GM18517 (cell line): ENCODE data around the gene BBX.

ENCODE experiments used
- ATAC-seq: cut with Tn5 transposase; IDR thresholded peaks from one replicate; pipeline ENCODE4 v1.9.1; 2021; ENCODE audit warnings: mild to moderate bottlenecking, moderate library complexity; ENCODE audit not compliant: unreplicated experiment

The BBX gene

DNA sequence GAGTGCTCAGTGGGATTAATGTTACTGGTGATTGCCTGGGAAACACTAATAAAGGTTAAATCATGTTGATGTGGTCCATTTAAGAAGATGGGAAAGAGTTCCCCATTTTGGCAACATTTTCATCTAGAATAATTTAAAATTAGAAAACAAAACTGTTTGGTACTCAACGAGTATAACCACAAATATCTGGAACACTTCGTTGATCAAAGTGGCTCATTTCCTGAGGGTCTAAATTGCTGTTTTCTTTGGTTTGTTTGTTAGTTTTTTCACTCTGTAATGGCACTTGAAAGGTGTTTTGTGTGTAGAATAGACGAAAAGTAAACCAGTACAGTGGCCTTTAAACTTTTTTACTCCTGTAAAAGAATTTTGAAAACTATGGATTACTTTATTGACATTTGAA, 73.9 kb downstream of the BBX start:
- ATAC-seq, result no peak

DNA sequence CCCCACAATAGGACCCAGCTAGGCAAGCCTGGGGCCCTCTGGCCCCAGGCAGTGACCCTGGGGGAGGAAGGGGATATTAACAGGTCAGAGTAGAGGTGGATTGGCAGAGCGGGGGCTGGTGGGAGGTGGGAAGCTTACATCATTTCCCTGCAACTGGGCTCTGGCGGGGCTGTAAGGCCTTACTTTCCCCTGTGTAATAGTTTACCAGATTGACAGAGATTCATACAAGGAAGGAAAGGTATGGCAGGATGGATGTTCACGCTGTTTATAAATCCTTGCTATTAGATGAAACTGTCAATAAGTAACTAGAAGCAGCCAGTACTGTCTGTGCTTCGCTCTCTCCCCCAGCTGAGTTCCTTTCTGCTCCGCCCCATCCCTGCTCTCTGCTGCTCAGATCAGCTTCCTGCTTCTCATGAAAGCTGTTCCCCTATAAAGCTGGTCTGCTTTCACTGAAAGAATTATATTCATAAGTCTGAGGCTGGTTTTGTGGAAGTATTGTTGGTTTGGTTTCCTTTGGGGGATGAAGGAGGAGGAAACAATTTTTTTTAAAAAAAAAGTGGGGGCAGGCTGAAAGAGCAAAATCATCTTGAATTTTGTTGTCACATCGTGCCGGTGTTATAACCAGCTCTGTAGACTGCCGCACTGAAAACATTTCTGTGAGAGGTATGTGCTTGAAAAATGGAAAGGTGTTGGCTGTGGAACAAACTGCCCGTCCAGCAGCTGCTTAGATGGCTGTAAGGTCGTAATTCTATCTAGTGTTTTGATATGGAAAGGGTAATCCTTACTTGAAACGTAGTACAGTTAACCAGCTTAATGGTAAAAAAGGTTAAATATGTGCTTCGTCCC, 76.4 kb downstream of the BBX start:
- peak; percentile 94 for ATAC-seq

DNA sequence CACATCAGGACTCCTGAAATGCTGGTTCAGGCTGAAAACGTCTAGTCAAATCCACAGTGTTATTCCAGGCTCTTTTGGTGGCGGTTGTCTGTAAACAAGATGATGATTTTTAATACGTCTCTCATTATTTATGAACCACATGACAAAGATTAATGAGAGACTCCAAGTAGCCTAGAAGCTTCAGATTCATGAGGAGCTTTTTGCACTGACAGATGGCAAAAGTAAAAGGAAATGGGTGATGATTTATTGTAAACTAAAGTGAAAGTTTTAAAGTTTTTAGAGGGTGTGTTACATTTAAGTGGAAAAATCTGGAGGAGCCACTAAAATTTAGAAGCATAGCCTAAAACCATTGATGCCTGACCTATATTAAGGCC, 77.0 kb downstream of the BBX start:
- no peak for ATAC-seq

DNA sequence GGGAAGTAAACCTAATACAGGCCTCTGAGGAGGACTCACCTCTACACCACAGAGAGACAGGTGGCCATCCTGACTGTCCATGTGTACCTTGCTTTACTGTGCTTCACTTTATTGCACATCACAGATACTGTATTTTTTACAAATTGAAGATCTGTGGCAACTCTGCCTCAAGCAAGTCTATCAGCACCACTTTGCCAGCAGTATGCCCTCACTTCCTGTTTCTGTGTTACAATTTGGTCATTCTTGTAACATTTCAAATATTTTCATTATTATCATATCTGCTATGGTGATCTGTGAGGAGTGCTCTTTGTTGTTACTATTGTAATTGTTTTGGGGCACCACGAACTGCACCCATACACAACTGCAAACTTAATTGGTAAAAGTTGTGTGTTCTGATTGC, 78.0 kb downstream of the BBX start:
- no peak for ATAC-seq

DNA sequence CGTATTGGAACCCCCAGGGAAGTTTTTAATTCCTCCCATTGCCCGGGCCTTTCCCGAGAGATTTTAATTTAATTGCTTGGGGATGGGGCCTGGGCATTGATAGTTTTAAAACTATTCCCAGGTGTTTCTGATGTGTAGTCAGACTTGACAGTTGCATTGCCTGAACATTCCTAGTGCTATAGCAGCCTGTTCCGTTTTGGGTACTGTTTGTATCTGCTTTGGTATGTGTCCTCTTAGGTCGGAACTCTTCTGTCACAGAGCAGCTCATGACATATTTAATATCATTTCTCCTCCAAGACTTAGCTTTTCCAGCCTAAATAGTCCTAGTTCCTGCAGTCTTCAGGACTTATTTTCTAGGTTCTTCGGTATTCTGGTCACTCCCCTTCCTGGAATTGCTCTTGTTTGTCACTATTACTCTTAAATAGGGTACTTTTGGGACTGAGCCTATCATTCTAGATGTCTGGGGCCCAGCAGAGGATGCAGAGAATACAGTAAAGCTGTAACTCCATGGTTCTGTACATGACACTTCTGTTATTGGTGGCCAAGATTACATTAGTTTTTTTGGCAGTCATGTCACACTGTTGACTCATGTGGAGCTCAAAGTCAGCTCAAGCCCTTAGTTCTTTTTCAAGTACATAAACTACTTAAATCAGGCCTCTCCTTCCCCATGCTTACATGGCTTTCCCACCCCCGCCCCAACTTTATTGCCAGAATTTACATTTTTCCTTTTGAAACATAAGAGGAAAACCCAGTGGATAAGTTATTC, 81.5 kb downstream of the BBX start:
- no peak for ATAC-seq

DNA sequence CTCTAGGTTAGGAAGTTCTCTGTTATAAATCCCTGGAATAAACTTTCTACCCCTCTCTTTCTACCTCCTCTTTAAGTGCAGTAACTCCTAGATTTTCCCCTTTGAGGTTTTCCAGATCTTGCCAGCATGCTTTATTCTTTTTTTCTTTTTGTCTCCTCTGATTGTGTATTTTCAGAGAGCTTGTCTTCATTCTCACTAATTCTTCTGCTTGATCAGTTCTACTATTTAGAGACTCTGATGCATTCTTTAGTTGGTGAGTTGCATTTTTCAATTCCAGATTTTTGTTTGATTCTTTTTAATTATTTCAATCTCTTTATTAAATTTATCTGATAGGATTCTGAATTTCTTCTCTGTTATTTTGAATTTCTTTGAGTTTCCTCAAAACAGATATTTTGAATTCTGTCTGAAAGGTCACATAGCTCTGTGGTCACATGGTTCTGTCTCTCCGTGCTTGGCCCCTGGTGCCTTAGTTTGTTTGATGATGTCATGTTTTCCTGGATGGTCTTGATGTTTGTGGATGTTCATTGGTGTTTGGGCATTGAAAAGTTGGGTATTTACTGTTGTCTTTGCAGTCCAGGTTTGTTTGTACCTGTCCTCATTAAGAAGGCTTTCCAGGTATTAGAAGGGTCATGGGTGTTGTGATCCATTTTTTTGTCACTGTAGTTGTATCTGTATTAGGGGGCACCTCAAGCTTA, 89.2 kb downstream of the BBX start:
- no peak for ATAC-seq

DNA sequence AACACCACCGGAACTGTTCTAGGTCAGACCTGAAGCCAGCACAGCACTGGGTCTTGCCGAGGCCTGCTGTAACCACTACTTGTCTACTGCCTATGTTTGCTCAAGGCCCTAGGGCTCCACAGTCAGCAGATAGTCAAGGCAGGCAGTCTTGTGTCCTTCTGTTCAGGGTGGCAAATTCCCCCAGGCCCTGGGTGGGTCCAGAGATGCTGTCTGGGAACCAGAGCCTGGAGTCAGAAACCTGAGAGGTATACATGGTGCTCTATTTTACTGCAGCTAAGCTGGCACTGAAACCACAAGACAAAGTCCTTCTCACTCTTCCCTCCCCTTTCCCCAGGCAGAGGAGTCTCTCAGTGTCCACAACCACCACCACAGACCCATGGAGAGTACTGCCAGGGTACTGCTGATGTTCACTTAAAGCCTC, 89.9 kb downstream of the BBX start:
- ATAC-seq, result no peak

DNA sequence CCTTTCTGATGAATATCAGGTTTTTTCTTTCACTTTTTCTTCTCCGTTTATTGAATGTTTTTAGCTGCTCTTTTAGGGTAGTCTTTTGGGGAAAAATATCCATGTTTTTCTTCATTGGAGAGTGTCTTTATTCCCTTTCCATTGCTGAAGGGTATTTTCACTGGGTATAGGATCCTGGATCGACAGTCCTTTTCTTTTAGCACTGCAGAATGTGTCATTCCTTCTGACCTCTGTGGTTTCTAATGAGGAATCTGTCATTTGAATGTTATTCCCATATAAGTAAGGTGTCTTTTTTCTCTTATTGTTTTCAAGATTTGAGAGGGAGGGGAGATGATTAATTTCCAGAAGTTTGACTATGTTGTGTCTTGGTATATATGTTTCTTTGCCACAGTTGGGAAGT, 96.8 kb downstream of the BBX start:
- ATAC-seq, result no peak

DNA sequence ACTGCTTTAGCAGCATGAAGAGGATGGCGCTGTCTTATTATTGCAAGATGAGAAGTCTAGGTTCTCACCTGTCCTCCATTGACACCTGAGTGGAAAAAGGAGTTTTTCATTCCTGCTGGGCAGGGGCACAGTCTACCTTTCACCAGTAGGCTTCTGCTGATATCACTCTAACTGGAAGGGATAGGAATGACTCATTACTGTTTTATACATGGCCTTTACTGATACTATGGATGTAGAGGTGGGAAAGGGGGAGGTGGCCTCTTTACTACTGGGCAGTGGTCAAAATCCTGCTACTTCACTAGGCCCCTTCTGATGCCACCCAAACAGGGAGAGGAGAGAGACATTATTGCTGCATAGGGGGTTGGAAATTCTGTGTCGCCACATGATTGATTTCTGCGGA, 97.8 kb downstream of the BBX start:
- ATAC-seq, result no peak

DNA sequence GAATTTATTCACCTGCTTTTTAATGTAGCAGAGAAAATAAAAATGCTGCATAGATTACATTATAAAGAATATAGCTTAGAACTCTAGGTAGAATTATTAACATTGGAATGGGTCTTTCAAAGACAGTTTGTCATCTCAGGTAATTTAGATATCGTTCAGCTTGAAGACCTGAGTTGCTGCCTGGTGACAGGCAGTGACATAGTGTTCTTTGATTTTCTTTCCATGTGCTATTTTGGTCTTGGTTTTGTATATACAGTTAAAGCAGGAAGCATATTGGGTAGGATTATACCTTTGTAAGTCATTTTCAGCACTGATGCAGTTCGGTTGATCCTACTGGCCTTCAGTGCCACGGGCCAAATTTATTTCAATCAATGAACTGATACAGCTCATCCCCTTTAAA, 98.7 kb downstream of the BBX start:
- no peak for ATAC-seq

DNA sequence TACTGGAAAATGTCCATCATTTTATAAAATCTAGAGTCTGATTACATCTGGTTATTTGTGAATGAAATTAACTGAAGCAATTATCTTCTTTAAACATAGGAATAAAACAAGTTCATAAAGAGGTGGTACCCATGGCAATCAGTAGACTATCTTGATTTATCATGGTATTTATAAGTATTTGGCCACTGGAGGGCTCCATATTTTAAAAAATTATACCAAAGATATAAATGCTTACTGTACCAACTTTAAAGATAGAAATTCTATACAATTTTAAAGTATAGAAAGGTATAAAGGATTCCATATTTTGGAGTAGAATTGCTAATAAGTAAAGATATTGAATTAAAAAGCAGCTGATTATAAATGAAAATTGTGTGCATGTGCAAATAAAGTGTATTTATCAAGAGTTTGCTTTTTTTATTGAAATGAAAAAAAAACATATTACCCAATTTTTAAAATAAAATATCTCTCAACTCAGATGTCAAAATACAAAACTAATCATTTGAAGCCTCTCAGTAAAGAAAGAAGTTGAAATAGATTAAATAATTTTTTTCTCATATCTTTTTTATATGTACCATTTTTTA, 105.3 kb downstream of the BBX start:
- no peak for ATAC-seq

DNA sequence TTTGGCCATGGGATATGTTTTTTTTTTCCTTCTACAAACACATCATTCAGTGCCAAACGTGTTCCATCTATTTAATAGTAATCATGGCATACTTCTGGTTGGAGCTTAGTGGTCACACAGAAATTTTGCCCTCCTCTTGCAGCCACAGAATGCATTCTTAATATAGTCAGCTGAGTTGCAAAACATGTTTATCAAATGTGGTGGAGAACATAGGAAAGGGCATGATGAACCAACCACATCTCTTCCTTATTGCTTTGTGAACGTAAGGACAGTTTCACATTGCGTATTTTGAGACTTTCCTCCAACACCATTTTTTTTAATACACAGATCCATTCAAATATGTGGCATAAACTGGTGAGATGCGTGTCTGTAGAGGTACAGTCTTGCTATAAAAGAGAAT, 106.8 kb downstream of the BBX start:
- ATAC-seq, result no peak

DNA sequence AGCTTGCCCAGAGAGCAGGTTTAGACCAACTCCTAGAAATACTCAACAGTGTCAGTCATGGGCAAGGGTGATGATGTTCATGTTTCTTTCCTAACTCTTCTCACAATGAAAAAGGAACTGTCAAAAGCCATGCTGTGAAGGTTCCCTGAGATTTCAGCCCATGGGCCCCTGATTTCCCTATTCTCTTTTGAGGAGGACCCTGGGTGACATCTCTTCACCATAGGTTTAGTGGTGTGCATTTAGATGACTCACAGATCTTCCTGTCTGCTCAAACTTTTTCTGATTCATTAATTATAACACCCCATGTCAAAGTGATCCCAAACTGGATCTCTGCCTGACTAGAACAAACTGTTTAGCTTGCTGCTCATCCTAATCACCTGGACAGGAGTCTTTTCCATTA, 108.0 kb downstream of the BBX start:
- no peak for ATAC-seq

DNA sequence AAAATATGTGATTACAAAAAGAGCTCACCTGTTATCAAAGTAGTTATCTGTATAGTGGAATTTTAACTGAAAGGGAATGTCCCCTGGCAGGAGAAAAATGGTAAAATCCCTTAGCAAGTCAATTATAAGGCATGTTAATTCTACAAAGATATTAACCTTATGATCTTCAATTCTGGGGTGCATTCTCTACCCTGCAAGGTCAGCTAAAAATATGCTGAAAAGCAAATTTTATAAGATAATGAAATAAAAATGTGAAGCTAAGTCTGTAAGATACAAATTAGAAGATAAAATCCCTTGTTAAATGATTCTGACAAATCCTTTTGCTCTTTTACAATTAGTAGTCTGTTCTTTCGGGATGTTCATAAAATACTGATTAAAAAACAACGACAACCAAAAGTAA, 109.8 kb downstream of the BBX start:
- no peak for ATAC-seq

DNA sequence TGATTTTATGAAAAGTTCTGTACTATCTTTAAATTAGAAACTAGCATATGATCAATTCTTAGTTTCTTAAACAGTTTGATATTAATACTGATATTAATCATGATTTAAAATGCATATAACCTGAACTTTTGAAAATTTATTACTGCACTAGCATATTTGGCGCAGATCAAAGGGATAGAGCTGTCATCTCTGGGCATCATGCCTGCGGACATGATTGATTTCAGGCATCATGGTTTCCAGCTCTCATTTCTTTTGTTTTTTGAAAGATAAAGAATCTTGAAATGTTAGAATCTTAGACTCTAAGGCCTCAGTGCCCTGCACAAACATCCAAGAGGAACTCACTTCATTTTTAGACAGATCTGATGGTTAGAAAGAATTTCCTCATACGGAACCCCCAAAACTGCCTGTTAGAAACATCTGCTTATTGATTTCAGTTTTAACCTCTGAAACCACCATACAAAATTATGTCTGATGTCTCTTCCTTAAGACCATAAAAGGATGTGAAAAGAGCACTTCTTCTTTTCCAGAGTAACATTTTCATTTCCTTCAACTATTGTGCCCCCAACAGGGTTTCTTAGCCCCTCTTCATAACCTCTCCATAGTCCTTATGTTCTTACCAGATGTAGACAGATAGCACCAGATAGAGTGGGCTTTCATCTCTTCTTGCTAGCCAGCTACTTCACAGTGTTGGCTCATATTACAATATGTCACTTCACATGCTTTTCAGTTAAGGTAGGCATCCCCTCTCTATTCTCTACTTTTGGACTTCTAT, 110.8 kb downstream of the BBX start:
- ATAC-seq, result peak; percentile 97

DNA sequence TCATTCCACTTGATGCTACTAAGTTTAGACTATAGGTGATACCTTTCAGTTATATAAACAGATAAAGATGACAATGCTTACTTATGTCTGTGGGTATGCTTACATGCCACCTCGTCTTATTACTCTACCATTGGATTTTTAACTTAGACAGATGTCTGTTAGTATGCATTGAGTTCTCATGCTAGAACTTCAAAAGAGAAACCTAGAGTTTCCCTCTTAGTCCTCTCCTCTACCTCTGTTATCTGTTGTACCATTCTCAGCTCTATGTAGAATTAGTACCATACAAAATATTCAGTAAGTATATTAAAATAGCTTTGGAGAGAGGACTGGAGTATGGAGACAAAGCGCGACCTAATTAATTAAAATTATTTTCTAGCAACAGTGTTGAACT, 111.3 kb downstream of the BBX start:
- ATAC-seq, result peak; percentile 26

DNA sequence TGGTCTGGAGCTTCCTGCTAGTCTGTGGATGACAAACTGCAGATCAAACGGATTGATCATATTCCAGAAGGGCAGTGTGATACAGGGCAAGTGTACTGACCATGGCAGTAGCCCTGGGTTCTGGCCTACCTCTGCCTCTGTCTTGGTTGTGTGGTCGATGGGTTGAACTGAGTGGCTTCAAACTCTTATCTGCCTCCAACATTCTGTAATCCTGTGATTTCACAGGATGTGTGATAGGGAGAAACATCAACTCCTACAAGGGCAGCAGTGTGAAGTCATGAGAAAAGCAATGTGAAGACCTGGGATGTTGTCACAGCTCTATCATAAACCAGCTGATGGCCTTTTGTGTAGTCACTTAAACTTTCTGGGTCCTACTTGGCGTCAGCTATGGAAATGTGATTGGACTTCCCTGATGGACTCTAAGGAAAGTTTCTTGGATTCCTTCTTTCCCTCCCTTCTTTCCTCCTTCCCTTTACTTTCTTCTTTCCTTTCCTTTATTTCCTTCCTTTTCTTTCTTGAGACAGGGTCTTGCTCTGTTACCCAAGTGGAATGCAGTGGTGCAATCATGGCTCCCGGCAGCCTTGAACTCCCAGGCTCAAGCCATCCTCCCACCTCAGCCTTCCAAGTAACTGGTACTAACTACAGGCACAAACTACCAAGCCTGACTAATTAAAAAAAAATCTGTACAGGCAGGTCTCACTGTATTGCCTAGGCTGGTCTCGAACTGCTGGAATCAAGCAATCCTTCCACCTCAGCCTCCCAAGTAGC, 114.8 kb downstream of the BBX start:
- ATAC-seq, result no peak

DNA sequence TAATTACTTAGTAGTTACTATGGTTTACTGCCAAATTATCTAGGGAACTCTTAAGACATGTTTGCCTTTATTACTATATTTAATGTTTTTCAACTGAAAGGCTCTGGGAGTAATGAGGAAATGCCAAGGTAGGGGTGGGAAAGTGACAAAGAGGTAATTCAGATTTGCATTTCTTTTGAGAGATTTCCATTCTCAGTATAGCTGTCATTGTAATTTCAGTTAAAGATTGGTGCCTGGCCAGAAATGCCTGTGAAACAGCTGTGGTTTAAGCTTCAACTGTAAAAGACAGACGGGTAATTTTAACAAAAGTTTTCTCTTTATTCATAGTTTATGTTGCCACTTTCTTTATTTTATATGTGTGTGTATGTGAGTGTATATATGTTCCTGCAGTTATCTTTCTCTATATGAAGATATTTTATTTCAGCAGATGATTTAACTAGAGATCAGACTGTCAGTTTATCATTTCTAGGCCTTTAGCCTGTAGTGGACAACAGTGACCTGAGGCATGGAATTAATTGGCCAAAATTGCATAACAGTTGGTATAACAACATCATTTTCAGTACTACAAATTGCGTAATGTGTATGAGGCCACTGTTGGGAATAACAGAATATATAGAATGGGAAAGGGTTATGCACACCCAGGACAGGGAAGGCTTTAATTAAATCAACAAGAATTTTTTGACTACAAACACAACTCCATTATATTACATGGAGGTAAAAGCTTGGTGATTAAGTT, 119.0 kb downstream of the BBX start:
- peak; percentile 56 for ATAC-seq
